Fibroblast of skin of right biceps (primary cell): ENCODE data around the gene PRKCQ.

Source experiments
- DNase-seq: peaks from one replicate; pipeline ENCODE4 v3.0.0-alpha.2; 2013

The PRKCQ gene

DNA sequence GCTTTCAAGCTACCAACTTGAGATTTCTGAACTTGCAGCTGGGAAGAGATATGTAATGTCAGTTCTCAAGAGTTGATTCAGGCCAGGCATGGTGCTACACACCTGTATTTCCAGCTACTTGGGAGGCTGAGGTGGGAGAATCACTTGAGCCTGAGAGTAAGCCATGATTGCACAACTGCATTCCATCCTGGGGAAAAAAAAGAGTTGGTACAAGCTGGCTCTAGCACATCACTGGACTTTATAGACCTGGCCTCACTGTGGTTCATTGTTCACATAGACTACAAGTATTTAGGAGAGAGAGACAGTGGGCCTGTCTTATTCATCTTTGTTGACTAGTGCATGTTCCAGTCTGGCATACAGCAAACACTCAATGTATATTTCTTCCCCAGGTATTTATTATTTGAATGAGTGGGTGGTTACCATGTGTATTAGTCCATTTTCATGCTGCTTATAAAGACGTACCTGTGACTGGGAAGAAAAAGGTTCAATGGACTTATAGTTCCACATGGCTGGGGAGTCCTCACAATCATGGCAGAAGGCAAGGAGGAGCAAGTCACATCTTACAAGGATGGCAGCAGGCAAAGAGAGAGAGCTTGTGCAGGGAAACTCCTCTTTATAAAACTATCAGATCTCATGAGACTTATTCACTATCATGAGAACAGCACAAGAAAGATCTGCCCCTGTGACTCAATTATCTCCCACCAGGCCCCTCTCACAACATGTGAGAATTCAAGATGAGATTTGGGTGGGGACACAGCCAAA lies 200.9 kb downstream of the PRKCQ start:
- DNase-seq = no peak
